HCT116 (cell line): ENCODE data around the gene PSENEN. TPM values are rescaled to one million over a fixed set of nuclear protein-coding genes. Genes with fewer than 3 reads are reported as not detected.
A peak's percentile ranks its signal among the peaks of the same experiment; 100 is the strongest.

Source experiments
- ATAC-seq: fragments of 200-7000 bp; cut with Tn5 transposase; 2 replicates; pipeline ENCODE4 v1.9.1; 2020; ENCODE audit warnings: mild to moderate bottlenecking, moderate library complexity
- BruUV-seq: library from RNA; stranded (reverse); fragments of 400-500 nt; replicated peaks from 2 replicates; lab custom pipeline; 2021; lab: Mats Ljungman, UMichigan
- CTCF ChIA-PET: fragments of 300-600 bp; sonication (Branson Sonifier 250); formaldehyde crosslinking; loops from one replicate; lab custom pipeline; 2021; ENCODE audit warnings: antibody characterized with exemption; lab: Charles Lee
- POLR2A ChIA-PET: fragments of 300-600, 350-600 bp; sonication (Branson Sonifier 250); formaldehyde crosslinking; loops from one replicate; lab custom pipeline; 2021; ENCODE audit warnings: antibody characterized with exemption; lab: Charles Lee
- RAD21 ChIA-PET, 2 experiments: fragments of 300-600 bp; sonication (Branson Sonifier 250); formaldehyde crosslinking; loops; one replicate each; lab custom pipeline; 2023; ENCODE audit warnings: low total read pairs in 2 of 2; ENCODE audit not compliant: uncharacterized antibody in 2 of 2, unreplicated experiment in 2 of 2, low non-redundant PET in 1 of 2; lab: Charles Lee
- DNase-seq: peaks from one replicate; pipeline ENCODE4 v3.0.0-alpha.2; 2010; ENCODE audit warnings: low read depth, low spot score
- H2AFZ ChIP-seq: fragments of 200-600 bp; shearing (Covaris generic), sonication (generic); 2 replicates; pipeline ENCODE4 v1.6.1; 2017; ENCODE audit warnings: low read depth, mixed run types, mixed read lengths, antibody characterized with exemption, low read length; ENCODE audit not compliant: poor library complexity, severe bottlenecking
- H3K27ac ChIP-seq: 2 replicates; pipeline ENCODE4 v1.5.1; 2012; ENCODE audit warnings: low read depth, low read length
- H3K27me3 ChIP-seq: fragments of 200-600 bp; sonication (generic); 2 replicates; pipeline ENCODE4 v1.6.1; 2016; ENCODE audit warnings: mixed run types, low read length, mixed read lengths; ENCODE audit not compliant: insufficient read depth
- H3K36me3 ChIP-seq, 2 experiments: fragments of 200-500 bp in 1 of 2; fragments of 200-600 bp in 1 of 2; sonication (Bioruptor generic) in 1 of 2; sonication (generic) in 1 of 2; 2 replicates each; pipeline versions ENCODE4 v1.5.1 to v1.6.1; 2014 to 2016; ENCODE audit warnings: low read length in 2 of 2, inconsistent platforms in 1 of 2, mixed read lengths in 1 of 2, mixed run types in 1 of 2; ENCODE audit not compliant: insufficient read depth in 2 of 2, control insufficient read depth in 1 of 2
- H3K4me1 ChIP-seq, 2 experiments: fragments of 200-600 bp in 1 of 2; sonication (generic) in 1 of 2; 2 replicates each; pipeline versions ENCODE4 v1.5.1 to v1.6.1; 2012 to 2017; ENCODE audit warnings: low read length in 2 of 2, inconsistent platforms in 1 of 2, mild to moderate bottlenecking in 1 of 2, mixed read lengths in 1 of 2, mixed run types in 1 of 2, moderate library complexity in 1 of 2; ENCODE audit not compliant: insufficient read depth in 2 of 2, control insufficient read depth in 1 of 2
- H3K4me2 ChIP-seq: fragments of 200-600 bp; sonication (generic); 2 replicates; pipeline ENCODE4 v1.6.1; 2017; ENCODE audit warnings: mixed run types, low read length, mixed read lengths
- H3K4me3 ChIP-seq, 2 experiments: fragments of 200-600 bp in 1 of 2; sonication (generic) in 1 of 2; replicated peaks in 1 of 2; 2 replicates each; pipeline ENCODE4 v1.5.1; 2011 to 2016; ENCODE audit warnings: low read length in 2 of 2, control low read depth in 1 of 2, low read depth in 1 of 2, mild to moderate bottlenecking in 1 of 2, mixed read lengths in 1 of 2, mixed run types in 1 of 2
- H3K79me2 ChIP-seq: fragments of 200-600 bp; sonication (generic); 2 replicates; pipeline ENCODE4 v1.6.1; 2017; ENCODE audit warnings: mild to moderate bottlenecking, mixed run types, low read length, moderate library complexity, mixed read lengths; ENCODE audit not compliant: insufficient read depth
- H3K9ac ChIP-seq: fragments of 200-600 bp; sonication (generic); 2 replicates; pipeline ENCODE4 v1.6.1; 2016; ENCODE audit warnings: low read length, mixed read lengths
- H3K9me2 ChIP-seq: fragments of 200-600 bp; sonication (generic), shearing (Covaris generic); 2 replicates; pipeline ENCODE4 v1.6.1; 2017; ENCODE audit warnings: mixed run types, mild to moderate bottlenecking, moderate library complexity; ENCODE audit not compliant: insufficient read depth
- H3K9me3 ChIP-seq, 2 experiments: fragments of 200-500 bp in 1 of 2; fragments of 200-600 bp in 1 of 2; sonication (Bioruptor generic) in 1 of 2; sonication (generic) in 1 of 2; 2 replicates each; pipeline ENCODE4 v1.6.1; 2014 to 2017; ENCODE audit warnings: low read length in 2 of 2, mixed read lengths in 2 of 2, inconsistent platforms in 1 of 2, low read depth in 1 of 2, mild to moderate bottlenecking in 1 of 2, mixed run types in 1 of 2, moderate library complexity in 1 of 2; ENCODE audit not compliant: control insufficient read depth in 1 of 2, insufficient read depth in 1 of 2
- H4K20me1 ChIP-seq: fragments of 200-600 bp; sonication (generic), shearing (Covaris generic); 2 replicates; pipeline ENCODE4 v1.6.1; 2017; ENCODE audit warnings: mixed run types, mild to moderate bottlenecking, moderate library complexity; ENCODE audit not compliant: insufficient read depth
- CBX3 ChIP-seq: IDR thresholded peaks from 2 replicates; pipeline ENCODE4 v1.6.1; 2012; ENCODE audit warnings: low read depth
- ELF1 ChIP-seq: IDR thresholded peaks from 2 replicates; pipeline ENCODE4 v1.6.1; 2012; ENCODE audit warnings: low read depth, borderline replicate concordance
- EZH2phosphoT487 ChIP-seq: fragments of 200-600 bp; IDR thresholded peaks from 2 replicates; pipeline ENCODE4 v1.6.1; 2018; ENCODE audit warnings: antibody characterized with exemption, borderline replicate concordance
- FOSL1 ChIP-seq: IDR thresholded peaks from 2 replicates; pipeline ENCODE4 v1.6.1; 2012; ENCODE audit warnings: low read depth
- JUND ChIP-seq: IDR thresholded peaks from 2 replicates; pipeline ENCODE4 v1.6.1; 2012
- POLR2AphosphoS5 ChIP-seq: IDR thresholded peaks from 2 replicates; pipeline ENCODE4 v1.6.1; 2011; ENCODE audit warnings: mild to moderate bottlenecking, low read depth, low read length, moderate library complexity
- SP1 ChIP-seq: IDR thresholded peaks from 2 replicates; pipeline ENCODE4 v1.6.1; 2012; ENCODE audit warnings: low read depth
- ZFX ChIP-seq: fragments of 450-650 bp; IDR thresholded peaks from 2 replicates; pipeline ENCODE4 v1.6.1; 2017
- ZNF274 ChIP-seq: fragments of 200-500 bp; sonication (Bioruptor generic); IDR thresholded peaks from 2 replicates; pipeline ENCODE4 v1.6.1; 2014; ENCODE audit warnings: mild to moderate bottlenecking, low read depth, low read length, inconsistent platforms
- intact Hi-C: fragments of 100-400 bp; cut with micrococcal nuclease; formaldehyde crosslinking; loops from 2 replicates; pipeline ENCODE4 v1.10.0; 2022
- total RNA-seq: library from RNA; stranded (reverse); gene quantifications from one replicate; pipeline ENCODE4 v1.2.1, GENCODE V29; 2021; ENCODE audit not compliant: unreplicated experiment
- TF ChIP-seq, protein P1 (sequence below): IDR thresholded peaks from 2 replicates; pipeline ENCODE4 v1.6.1; 2012

The PSENEN gene
- total RNA-seq, 1 experiment from 2014 or later: 55.3 TPM

DNA sequence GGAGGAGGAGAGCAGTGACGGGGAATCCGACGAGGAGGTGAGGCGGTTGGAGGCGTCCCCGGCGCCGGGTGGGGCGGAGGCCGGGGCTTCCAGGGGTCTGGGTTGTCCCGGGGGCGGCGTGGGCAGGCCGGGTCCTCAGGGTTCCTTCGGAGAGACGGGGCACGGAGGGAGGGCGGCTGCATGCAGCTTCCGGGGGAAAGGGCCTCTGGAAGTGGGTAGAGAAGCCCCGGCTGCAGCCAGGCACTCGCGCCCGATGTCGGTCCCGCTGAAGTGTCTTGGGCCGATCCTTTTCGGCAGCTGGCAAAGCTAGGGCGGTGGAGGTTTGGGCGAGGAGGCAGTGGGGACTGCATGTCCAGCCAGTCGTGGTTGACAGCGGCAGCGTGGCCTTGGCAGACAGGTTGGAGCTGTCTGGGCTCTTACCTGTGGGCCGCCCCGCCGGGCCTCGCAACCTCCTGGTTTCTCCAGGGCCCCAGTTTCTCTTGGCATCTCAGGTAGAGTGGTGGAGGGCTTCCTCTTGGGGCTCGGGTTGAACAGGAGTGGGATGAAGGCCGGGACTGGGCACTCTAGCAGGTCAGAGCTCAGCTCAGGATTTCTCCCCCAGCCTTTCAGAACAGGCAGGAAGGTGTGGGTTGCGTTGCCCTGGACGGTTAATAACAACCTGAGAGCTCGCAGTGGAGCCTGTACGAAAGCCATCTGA, 27.0 kb upstream of the PSENEN start:
- POLR2A ChIA-PET: interaction anchor here (0.8 kb wide), 1 partner anchor 22 kb away, joined by 3 read pairs; no protein-coding TSS in a partner anchor
- CTCF ChIA-PET: interaction anchor here (1.3 kb wide), 1 partner anchor 213 kb away, joined by 4 read pairs; no protein-coding TSS in a partner anchor
- RAD21 ChIA-PET: no interaction called here

DNA sequence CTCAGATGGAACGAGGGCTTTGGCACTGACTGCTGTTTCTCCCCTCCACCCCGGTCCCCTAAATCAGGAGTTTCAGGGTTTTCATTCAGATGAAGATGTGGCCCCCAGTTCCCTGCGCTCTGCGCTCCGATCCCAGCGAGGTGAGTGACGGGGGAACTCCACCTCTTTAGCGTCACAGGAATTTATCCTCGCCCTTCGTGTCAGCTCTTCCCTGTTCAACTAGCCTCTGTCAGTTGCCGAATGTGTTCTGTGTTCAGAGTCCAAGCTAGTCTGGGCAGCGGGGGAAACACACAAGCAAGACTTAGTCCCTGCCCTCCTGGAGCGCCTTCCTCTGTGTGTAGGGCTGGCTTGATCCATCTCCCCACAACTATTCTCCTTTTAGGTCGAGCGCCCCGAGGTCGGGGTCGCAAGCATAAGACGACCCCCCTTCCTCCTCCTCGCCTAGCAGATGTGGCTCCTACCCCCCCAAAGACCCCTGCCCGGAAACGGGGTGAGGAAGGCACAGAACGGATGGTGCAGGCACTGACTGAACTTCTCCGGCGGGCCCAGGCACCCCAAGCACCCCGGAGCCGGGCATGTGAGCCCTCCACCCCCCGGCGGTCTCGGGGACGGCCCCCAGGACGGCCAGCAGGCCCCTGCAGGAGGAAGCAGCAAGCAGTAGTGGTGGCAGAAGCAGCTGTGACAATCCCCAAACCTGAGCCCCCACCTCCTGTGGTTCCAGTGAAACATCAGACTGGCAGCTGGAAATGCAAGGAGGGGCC, 25.9 kb upstream of the PSENEN start:
- no peak for ATAC-seq

More for the DNA sequence above, 27.0 kb upstream of the PSENEN start:
- Histone ChIP-seq H3K27me3 (no peaks in the 10 kb centered on the region), H3K9ac (peak overlapping the region; percentile 85), H3K9me2 (no peaks in the 10 kb centered on the region), H3K27ac (peak overlapping the region; percentile 85), H3K4me2 (peak overlapping the region; percentile 86), H2AFZ (no peak overlapping the region), H3K4me1 (peaks cover 16 to 31% of the 10 kb centered on the region in 2 experiments), H3K79me2 (peaks cover 40% of the 10 kb centered on the region), H3K36me3 (peaks cover 20 to 31% of the 10 kb centered on the region in 2 experiments; a peak in 3 of 4 replicates), H4K20me1 (no peaks in the 10 kb centered on the region), H3K9me3 (no peaks in the 10 kb centered on the region), H3K4me3 (peak overlapping the region; percentile 86 to 89)
- TF ChIP-seq, protein P1, sequence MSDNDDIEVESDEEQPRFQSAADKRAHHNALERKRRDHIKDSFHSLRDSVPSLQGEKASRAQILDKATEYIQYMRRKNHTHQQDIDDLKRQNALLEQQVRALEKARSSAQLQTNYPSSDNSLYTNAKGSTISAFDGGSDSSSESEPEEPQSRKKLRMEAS: no peak
- TF ChIP-seq ZFX (peak; percentile 76; the same call in 1 of the 2 replicates), ZNF274 (no peak)
- intact Hi-C loops: loop anchor here (10.0 kb wide), 1 partner anchor 364 kb away; the partner anchor contains the start of gene FFAR3
- BruUV-seq: TSS peak; percentile 45
- no peak for ATAC-seq
- no peak for DNase-seq

More for the DNA sequence above, 25.9 kb upstream of the PSENEN start:
- H3K4me3 ChIP-seq: peak overlapping the region; percentile 86 to 89
- POLR2A ChIA-PET: interaction anchor here (1.7 kb wide), 1 partner anchor 29 kb away, joined by 3 read pairs; the partner anchor contains the start of gene LIN37
- BruUV-seq: no TSS peak
- H3K9me2 ChIP-seq: no peaks in the 10 kb centered on the region
- intact Hi-C loops: loop anchor here (10.0 kb wide), 1 partner anchor 365 kb away; the partner anchor contains the start of gene FFAR3
- H3K79me2 ChIP-seq: peaks cover 40% of the 10 kb centered on the region
- no peaks in the 10 kb centered on the region for H3K9me3 ChIP-seq
- no peaks in the 10 kb centered on the region for H4K20me1 ChIP-seq
- H3K36me3 ChIP-seq: peaks cover 31 to 35% of the 10 kb centered on the region in 2 experiments; a peak in 3 of 4 replicates
- RAD21 ChIA-PET: no interaction called here
- no peak overlapping the region for H3K9ac ChIP-seq
- CTCF ChIA-PET: interaction anchor here (1.3 kb wide), 1 partner anchor 211 kb away, joined by 4 read pairs; no protein-coding TSS in a partner anchor
- TF ChIP-seq SP1 (no peak), JUND (no peak), EZH2phosphoT487 (no peak), POLR2AphosphoS5 (no peak), CBX3 (no peak), FOSL1 (no peak), ELF1 (no peak)
- TF ChIP-seq, protein P1: no peak
- no peak overlapping the region for H2AFZ ChIP-seq
- H3K27me3 ChIP-seq: no peaks in the 10 kb centered on the region
- H3K4me1 ChIP-seq: peaks cover 16 to 31% of the 10 kb centered on the region in 2 experiments
- H3K4me2 ChIP-seq: peak overlapping the region; percentile 86
- peak overlapping the region; percentile 85; the same call in 1 of the 2 replicates for H3K27ac ChIP-seq
- DNase-seq: no peak
